Left kidney (tissue), 2 donors: ENCODE measurements around the gene GATA2. TPM values are rescaled to one million over a fixed set of nuclear protein-coding genes. Genes with fewer than 3 reads are reported as not detected.

Experiments
- DNase-seq: peaks from one replicate; pipeline ENCODE4 v3.0.0-alpha.2; 2013
- polyA plus RNA-seq: library from polyadenylated mRNA; unstranded; fragments of 120-200 nt; gene quantifications from one replicate; pipeline ENCODE4 v1.2.1, GENCODE V29; 2013; ENCODE audit not compliant: insufficient read length

GATA2 gene
- polyA plus RNA-seq, 1 donor = 32.1 TPM

- DNase-seq = no peak
These were observed 17.6 kb downstream of the GATA2 start for GRCh38 chr3:128475355-128475754.

DNA sequence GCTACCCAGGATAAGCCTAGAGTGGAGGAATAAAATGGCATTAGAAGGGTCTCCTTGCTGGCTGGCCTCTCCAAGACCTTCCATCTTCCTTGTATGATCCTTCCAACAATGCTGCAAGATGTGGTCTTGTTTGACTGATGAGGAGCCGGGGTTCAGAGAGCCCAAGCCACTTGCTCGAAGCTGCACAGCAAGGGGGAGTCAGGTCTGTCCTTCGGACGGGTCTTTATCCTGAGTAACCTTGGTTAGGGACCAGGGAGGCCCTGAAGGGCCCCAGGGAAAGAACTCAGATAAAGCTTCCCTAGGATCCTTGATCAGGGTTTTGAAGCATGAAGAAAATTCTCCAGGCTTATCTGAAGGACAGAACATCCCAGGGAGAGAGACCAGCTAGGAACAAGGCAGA is 19.3 kb downstream of the GATA2 start:
- no peak for DNase-seq

GRCh38 chr3:128473180-128473519 is 19.9 kb downstream of the GATA2 start:
- DNase-seq = no peak

DNA sequence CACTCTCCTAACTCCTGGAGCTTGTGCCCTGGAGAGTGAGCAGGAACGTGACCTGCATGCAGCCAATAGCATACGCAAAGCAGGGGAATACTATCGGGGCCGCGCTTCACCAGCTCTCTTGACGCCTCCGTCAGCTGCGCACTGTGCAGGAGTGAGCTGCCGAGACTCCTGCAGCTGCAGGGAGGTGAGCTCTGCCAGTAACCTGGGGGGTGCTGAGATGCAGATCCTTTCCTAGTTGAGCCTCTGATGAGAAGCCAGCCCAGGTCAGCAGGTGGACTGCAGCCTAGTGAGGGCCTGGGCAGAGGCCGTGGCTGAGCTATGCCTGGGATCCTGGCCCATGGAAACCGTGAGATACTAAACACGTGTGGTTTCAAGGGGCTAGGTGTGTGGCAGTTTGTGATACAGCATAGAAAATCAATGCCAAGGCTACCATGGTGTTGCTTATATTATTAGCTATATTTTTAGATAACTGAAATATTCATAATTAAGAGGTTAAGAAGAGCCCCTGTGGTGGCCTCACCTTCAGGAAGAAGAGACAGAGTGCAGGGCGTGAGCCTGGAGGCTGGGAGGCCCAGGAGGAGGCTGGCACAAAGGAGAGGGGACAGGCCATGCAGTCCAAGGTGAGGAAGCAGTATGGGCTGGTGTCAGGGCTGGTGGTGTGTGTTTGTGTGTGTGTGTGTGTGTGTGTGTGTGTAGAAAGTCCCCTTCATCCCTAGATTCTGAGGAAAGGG is 20.4 kb downstream of the GATA2 start:
- DNase-seq = no peak

DNA sequence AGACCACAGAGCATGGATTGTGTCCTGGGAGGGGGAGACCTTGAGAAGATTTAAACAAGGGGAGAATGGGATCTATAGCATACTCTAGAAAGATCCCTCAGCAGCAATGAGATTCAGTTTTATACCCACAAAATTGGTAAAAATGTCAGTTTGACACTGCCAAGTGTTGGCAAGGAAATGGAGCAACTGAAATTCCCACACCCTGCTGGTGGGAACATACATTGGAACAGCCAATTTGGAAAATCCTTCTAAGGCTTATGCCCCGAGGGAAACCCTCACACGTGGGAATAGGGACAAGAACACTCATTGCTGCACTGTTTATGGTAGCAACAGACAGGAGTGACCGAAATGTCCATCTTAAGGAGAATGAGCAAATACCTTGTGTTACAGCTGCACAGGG is 21.3 kb downstream of the GATA2 start:
- no peak for DNase-seq

- DNase-seq = no peak
These were observed 21.9 kb downstream of the GATA2 start for GRCh38 chr3:128471110-128471509.

- DNase-seq = no peak
These were observed 22.7 kb downstream of the GATA2 start for GRCh38 chr3:128470134-128470899.

DNA sequence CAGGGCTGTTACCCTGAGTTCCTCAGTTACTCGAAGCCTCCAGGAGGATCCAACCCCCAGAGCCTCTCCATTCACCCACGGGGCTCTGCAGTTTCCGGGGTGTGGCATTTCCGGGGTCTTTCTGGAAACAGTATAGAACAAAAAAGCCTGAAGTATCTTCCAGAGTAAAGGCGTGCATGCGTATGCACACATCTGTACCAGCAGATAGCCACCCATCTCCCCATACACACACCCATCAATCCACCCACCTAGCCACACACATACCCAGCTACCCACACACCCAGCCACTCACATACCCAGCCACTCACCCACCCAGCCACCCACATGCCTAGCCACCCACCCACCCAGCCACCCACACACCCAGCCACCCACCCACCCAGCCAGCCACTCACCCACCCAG is 23.4 kb downstream of the GATA2 start:
- no peak for DNase-seq

- DNase-seq = no peak
These were observed 24.0 kb downstream of the GATA2 start for GRCh38 chr3:128468791-128469527.

DNA sequence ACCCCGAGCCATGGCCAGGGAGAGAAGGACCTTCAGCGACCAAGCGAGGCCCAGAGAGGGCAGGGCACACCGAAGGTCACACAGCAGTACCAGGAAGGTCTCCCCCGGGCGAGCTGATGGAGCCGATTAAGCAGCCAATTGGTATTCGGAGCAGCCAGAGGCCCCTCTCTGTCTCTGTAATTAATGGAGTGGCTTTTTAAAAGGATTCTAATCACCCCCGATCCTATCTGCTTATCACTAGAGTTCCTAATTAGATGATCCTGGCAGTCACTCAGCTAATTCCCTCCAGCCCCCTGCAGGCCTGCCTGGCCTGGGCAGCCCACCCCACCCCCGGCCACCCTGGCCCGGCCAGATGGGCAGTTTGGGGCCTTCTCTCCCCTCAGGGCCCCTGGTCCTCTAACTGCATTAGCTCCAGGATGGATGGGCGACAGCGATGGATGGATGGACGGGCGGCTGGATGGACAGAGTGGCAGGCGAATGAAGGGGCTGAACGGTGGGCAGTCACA is 24.7 kb downstream of the GATA2 start:
- no peak for DNase-seq

DNA sequence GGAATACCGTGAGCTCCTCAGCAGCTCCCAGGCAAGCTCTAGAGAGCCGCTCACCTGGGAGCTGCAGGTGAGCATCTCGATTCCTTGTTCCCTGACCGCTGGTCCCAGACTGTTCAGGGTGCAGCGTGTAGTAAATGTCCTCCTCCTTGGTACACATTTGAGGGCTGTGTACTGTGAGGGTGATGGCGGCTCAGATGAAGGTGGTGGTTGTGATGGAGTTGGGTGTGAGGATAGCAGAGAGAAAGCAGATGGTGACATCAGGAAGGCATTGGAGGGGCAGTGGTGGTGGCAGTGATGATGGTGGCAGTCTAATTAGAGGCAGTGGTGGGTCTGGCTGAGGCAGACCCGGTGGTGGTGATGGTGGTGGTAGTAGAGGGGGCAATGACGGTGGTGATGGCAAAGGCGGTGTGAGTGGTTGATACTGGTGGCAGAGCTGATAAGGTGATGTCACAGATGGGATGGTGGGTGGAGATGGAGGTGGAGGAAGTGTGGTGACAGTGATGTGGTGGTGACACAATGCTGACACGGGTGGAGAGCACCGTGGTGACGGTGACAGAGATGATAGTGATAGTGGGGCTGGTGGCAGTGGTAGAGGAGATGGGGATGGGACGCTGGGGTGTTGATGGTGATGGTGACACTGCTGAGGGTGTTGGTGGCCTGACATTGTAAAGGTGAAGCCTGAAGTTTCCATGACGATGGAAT is 26.0 kb downstream of the GATA2 start, which contains the start of gene DNAJB8:
Gene DNAJB8, minus strand, starts transcription at position 51 of the 702 bp plus-strand sequence. CDS start 3,645 bp downstream, outside the sequence.
- DNase-seq = no peak

- DNase-seq = no peak
These were observed 28.3 kb downstream of the GATA2 start for GRCh38 chr3:128464702-128465101.

- DNase-seq = no peak
These were observed 28.8 kb downstream of the GATA2 start for GRCh38 chr3:128464188-128464587.

DNA sequence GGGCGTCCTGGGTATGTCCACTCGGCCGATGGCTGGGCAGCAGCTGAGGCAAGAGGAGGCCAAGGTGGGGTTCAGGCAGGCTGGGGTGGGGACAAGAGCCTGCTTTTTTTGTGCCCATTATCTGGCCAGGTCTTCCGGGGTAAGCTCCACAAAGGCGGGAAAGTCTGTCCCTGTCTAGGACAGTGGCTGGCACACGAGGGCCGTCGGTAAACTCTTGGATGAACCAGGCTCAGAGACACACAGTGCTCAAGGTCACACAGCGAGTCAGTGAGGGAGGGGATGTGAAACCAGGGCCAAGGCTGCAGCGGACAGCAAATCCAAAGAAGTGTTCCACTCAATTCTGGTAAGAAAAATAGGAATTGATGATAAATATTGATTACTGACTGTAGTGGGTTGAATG is 29.2 kb downstream of the GATA2 start:
- no peak for DNase-seq

DNA sequence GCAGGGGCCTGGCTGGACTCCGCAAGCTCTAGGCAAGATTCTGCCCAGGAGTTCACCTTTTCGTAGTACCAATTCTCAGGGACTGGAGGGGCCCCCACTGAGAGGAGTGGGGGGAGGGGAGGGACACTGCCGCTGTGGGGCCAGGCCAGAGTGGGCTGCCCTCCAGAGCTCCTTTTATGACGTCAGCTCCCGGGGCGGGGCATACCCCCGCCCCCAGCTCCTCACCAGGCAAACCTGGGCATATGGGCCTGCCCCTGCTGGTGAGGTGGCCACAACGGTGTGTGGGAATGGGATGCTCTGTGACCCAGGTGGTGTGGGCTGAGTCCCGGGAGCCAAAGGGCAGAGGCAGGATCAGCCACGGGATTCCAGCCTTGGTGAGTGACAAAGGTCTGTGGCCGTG is 29.6 kb downstream of the GATA2 start:
- no peak for DNase-seq

GRCh38 chr3:128462931-128463330 is 30.1 kb downstream of the GATA2 start:
- no peak for DNase-seq

DNA sequence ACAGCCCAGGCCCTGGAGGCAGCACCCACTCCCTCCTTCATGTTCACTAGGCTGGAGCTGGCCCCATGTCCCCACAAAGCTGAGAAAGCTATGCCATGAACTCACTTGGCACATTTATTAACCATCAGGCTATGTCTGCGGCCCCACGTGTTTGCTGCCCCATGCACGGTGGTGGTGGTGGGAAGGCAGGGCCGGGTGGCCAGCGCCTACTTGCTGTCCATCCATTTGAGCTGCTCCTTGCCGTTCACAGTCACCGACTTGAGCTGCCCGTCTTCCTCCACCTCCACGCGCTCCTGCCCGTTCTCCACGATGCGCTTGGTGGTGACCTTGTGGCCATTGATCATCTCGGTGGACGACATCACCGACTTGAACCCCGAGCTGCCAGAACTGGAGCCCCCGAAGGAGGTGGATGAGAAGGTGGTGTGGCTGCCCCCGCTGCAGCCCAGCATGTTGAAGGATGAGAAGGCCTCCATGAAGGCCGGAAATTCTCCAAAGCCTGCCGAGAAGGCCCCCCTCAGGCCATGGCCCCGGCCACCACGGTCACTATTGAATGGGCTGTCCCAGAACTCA is 30.6 kb downstream of the GATA2 start:
- no peak for DNase-seq

DNA sequence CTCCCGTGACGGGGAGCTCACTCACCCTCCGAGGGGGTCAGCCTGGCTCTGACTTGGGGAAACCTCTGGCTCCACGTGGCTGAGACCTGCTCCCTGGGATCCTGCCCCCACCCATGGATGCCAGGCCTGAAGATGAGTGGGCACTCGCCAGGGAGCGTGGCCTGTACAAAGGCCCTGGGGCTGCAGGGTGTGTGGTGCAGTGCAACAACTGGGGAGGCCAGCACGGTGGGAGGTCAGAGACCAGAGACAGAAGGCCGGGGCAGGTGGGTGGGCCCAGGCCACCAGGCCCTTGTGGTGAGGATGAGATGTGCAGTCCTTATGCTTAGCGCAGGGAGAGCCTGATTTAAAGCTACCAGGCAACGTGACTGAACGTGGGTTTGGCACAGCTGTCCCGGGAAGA is 31.3 kb downstream of the GATA2 start:
- DNase-seq = no peak

DNA sequence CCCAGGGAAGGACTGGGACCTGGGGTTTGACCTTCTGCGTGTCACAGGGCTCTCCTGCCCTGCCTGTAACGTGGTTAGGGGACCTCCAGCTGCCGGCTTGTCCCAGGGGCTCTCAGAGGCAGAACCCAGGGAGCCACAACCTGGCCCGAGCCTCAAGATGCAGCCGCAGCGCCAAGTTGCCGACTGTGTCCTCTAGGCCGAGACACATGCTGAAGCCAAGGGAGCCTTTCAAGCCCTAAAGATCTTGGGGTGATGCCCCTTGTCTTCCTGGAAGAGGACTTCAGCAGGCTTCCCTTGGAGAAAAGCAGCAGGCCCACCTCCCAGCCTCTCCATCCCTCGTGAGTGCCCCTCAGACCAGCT is 33.6 kb downstream of the GATA2 start:
- DNase-seq = no peak

DNA sequence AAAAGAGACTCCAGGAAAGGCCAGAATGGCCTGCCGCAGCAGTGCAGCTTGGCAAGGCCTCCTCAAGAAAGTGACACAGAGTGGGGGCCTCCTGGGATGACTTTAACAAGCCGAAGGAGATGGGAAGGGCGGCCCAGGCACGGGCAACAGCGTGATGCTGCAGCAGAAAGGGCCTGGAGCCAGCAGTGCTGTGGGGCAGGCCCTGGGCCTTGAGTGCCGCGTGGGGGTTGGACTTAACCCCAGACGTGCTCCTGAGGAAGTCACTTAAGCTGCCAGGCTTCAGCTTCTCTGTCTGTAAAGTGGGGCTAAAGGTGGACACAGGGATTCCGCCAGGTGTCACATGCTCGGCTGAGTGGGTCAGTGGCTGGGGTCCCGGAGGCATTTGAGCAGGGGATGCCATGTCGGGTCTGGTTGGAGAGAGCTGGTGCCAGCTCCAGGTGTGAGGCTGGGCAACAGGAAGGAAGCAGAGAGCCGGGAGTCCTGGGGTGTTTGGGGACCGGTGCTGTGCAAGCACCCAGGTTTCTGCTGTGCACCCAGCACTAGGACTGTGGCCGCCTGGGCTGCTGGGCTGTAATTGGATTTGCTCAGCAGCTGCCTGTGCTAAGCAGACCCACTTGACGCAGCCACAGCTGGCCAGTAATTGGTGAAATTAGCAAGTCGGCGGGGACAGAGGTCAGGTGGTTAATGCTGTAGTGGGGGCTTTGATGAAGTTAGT is 34.1 kb downstream of the GATA2 start:
- DNase-seq = no peak

DNA sequence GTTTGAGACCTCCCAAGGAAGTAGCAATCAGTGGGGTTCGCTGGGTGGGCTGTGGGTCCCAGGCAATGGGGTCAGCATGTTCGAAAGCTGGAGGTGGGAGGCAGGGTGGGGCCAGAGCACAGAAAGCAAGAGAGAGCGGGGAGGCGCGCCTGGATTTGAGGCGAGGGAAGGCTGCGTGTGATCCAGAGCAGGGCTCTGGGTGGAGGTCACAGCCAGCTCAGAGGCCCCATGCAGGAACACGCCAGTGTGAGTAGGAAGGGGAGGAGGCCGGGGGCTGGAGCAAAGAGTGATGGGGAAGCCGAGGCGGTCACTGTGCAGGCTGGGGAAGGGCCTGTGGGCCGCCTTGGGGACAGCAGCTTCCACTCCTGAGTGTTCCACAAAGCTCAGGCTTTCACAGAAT is 35.1 kb downstream of the GATA2 start:
- no peak for DNase-seq
